Mesendoderm (in vitro differentiated cells): ENCODE measurements around the gene SH3GL1.

Experiments
- DNase-seq: peaks from one replicate; pipeline ENCODE4 v3.0.0; 2013
- H2AK5ac ChIP-seq: 2 replicates; pipeline ENCODE4 v1.6.1; 2013; ENCODE audit warnings: low read length, inconsistent platforms
- H2BK120ac ChIP-seq: 2 replicates; pipeline ENCODE4 v1.6.1; 2013; ENCODE audit warnings: low read depth, mild to moderate bottlenecking, low read length, moderate library complexity, mixed read lengths
- H2BK15ac ChIP-seq: replicated peaks from 2 replicates; pipeline ENCODE4 v1.6.1; 2013; ENCODE audit warnings: low read depth, mild to moderate bottlenecking, moderate library complexity
- H2BK5ac ChIP-seq: 2 replicates; pipeline ENCODE4 v1.6.1; 2013; ENCODE audit warnings: low read length, inconsistent platforms
- H3K18ac ChIP-seq: 2 replicates; pipeline ENCODE4 v1.6.1; 2013; ENCODE audit warnings: mild to moderate bottlenecking, low read length, mixed read lengths
- H3K23ac ChIP-seq: one replicate; pipeline ENCODE4 v1.6.1; 2013; ENCODE audit warnings: low read length
- H3K27ac ChIP-seq: 2 replicates; pipeline ENCODE4 v1.5.1; 2013; ENCODE audit warnings: low read depth, mild to moderate bottlenecking, inconsistent platforms, low read length, moderate library complexity
- H3K27me3 ChIP-seq: 2 replicates; pipeline ENCODE4 v1.6.1; 2013; ENCODE audit warnings: low read length, control low read depth, mild to moderate bottlenecking, inconsistent platforms; ENCODE audit not compliant: insufficient read depth, poor library complexity
- H3K36me3 ChIP-seq: 2 replicates; pipeline ENCODE4 v1.6.1; 2013; ENCODE audit warnings: low read length, inconsistent platforms; ENCODE audit not compliant: control insufficient read depth, insufficient read depth
- H3K4ac ChIP-seq: one replicate; pipeline ENCODE4 v1.6.1; 2013; ENCODE audit warnings: low read depth, mild to moderate bottlenecking, low read length, moderate library complexity
- H3K4me1 ChIP-seq: 2 replicates; pipeline ENCODE4 v1.6.1; 2013; ENCODE audit warnings: low read depth, low read length, inconsistent platforms; ENCODE audit not compliant: control insufficient read depth
- H3K4me2 ChIP-seq: 2 replicates; pipeline ENCODE4 v1.6.1; 2013; ENCODE audit warnings: low read length
- H3K4me3 ChIP-seq: 2 replicates; pipeline ENCODE4 v1.5.1; 2013; ENCODE audit warnings: mild to moderate bottlenecking, low read length
- H3K56ac ChIP-seq: one replicate; pipeline ENCODE4 v1.6.1; 2013; ENCODE audit warnings: low read length
- H3K79me1 ChIP-seq: 2 replicates; pipeline ENCODE4 v1.6.1; 2013; ENCODE audit warnings: low read length, inconsistent platforms
- H3K79me2 ChIP-seq: 2 replicates; pipeline ENCODE4 v1.6.1; 2013; ENCODE audit warnings: mild to moderate bottlenecking, low read length; ENCODE audit not compliant: control insufficient read depth, insufficient read depth
- H3K9ac ChIP-seq: 2 replicates; pipeline ENCODE4 v1.6.1; 2013; ENCODE audit warnings: low read length, inconsistent platforms
- H4K5ac ChIP-seq: one replicate; pipeline ENCODE4 v1.6.1; 2013; ENCODE audit warnings: low read length
- H4K8ac ChIP-seq: one replicate; pipeline ENCODE4 v1.6.1; 2013; ENCODE audit warnings: low read depth, mild to moderate bottlenecking, control low read depth, low read length, moderate library complexity
- WGBS: extraction: QIAGEN DNeasy Blood & Tissue Kit; methylation state at CpG from one replicate; pipeline ENCODE4 v1.1.7; 2013; ENCODE audit warnings: low lambda C conversion rate, missing lambda C conversion rate; ENCODE audit not compliant: insufficient coverage; ENCODE audit errors: extremely low coverage; 5-methylcytosine and 5-hydroxymethylcytosine counted together

SH3GL1 gene

GRCh38 chr19:4362101-4362828 lies 38.1 kb downstream of the SH3GL1 start:
- Histone ChIP-seq H3K4me1 (no peaks in the 10 kb centered on the region), H3K36me3 (peaks cover 8% of the 10 kb centered on the region), H2BK15ac (no peak overlapping the region), H3K27ac (no peak overlapping the region), H4K5ac (no peak overlapping the region), H3K4me2 (no peak overlapping the region), H3K9ac (no peak overlapping the region), H2AK5ac (no peak overlapping the region), H3K23ac (no peak overlapping the region), H3K4ac (no peak overlapping the region), H3K79me2 (no peaks in the 10 kb centered on the region), H3K4me3 (no peak overlapping the region), H3K56ac (no peak overlapping the region), H4K8ac (no peak overlapping the region), H3K79me1 (no peaks in the 10 kb centered on the region), H2BK120ac (no peak overlapping the region), H2BK5ac (no peak overlapping the region), H3K18ac (no peak overlapping the region), H3K27me3 (no peaks in the 10 kb centered on the region)
- WGBS = no CpG with 5 or more reads among the region's 32 CpGs
- no peak for DNase-seq

DNA sequence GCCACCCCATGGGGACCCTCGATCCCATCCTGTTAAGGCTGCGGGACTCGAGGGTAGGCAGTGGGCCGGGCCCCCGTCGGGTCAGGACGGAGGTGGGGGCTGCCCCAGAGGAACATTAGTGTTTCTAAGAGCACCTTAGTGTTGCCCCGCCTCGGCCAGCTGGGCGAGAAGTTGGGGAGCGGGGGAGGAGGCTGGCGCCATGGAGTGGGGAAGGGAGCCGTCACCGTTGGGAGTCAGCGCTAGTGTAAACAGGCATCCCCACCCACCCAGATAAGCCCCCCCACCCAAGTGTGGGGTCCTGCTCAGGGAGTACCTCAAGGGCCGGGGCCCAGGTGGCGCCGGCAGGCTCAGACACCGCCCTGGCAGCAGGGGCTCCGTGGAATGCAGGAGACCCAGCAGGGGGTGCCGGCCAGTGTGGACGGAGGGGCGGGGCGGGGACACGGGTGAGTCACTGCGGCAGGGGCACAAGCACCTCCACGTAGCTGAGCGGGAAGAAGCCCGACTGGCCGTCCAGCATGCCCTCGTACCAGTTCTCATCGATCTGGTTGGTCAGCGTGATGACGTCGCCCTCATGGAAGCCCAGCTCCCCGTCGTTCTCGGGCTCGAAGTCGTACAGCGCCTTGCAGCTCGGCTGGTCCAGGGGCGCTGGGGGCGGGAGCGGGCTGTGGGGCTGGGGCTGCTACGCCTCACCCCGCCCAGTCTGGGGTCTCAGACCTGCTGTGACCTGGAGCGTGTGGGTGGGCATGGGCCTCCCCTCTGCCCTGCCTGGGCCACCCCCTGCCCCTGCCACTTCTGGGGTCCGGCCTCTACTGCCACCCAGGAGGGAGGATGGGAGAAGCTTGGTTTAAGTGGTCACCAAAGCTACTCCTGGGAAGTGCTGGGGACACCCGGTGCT lies 38.9 kb downstream of the SH3GL1 start:
- Histone ChIP-seq H4K5ac (no peak overlapping the region), H3K79me1 (no peaks in the 10 kb centered on the region), H3K4ac (no peak overlapping the region), H2BK5ac (no peak overlapping the region), H3K4me2 (no peak overlapping the region), H2BK120ac (no peak overlapping the region), H3K56ac (peak overlapping the region; percentile 7), H3K4me1 (no peaks in the 10 kb centered on the region), H3K18ac (no peak overlapping the region), H3K79me2 (no peaks in the 10 kb centered on the region), H3K36me3 (peaks cover 8% of the 10 kb centered on the region), H3K27me3 (no peaks in the 10 kb centered on the region), H4K8ac (no peak overlapping the region), H3K9ac (no peak overlapping the region), H2BK15ac (no peak overlapping the region), H3K4me3 (no peak overlapping the region), H3K23ac (no peak overlapping the region), H3K27ac (no peak overlapping the region), H2AK5ac (no peak overlapping the region)
- WGBS = no CpG with 5 or more reads among the region's 50 CpGs
- peak; percentile 55 for DNase-seq

DNA sequence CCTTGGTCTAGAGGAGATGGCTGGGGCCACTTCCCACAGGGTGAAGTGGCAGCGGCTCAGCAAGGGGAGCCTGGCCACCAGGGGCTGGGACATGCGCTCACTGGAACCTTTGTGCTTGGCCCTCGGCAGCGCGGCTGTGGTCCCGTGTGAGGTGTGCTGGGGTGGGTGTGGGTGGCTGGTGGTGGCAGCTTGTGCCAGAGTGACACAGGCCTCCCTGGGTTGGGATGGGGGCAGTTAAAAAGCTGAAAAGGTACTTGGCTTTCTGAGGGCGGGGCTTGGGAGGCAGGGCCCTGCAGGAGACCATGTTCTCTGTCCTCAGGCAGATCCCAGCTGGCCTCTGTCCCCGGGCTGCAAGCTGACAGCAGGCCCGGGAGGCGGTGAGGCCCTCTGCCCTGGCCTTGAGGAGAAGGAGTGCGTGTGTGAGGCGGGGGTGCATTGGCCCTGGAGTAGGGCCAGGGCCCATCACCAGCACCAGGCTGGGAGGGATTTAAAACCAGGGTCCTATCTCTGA lies 39.7 kb downstream of the SH3GL1 start:
- H2BK15ac ChIP-seq = no peak overlapping the region
- peak overlapping the region; percentile 42 for H3K56ac ChIP-seq
- H2BK5ac ChIP-seq = no peak overlapping the region
- no peak overlapping the region for H4K8ac ChIP-seq
- H3K9ac ChIP-seq = no peak overlapping the region
- no peak overlapping the region for H4K5ac ChIP-seq
- no peak overlapping the region for H3K4me3 ChIP-seq
- H3K18ac ChIP-seq = no peak overlapping the region
- H3K27ac ChIP-seq = no peak overlapping the region
- peak; percentile 42 for DNase-seq
- no CpG with 5 or more reads among the region's 12 CpGs for WGBS
- no peak overlapping the region for H2AK5ac ChIP-seq
- H3K27me3 ChIP-seq = no peaks in the 10 kb centered on the region
- no peak overlapping the region for H3K4me2 ChIP-seq
- no peak overlapping the region for H3K4ac ChIP-seq
- H3K36me3 ChIP-seq = peaks cover 7% of the 10 kb centered on the region
- no peaks in the 10 kb centered on the region for H3K79me2 ChIP-seq
- H3K23ac ChIP-seq = no peak overlapping the region
- H2BK120ac ChIP-seq = no peak overlapping the region
- no peaks in the 10 kb centered on the region for H3K4me1 ChIP-seq
- H3K79me1 ChIP-seq = no peaks in the 10 kb centered on the region

- no peak overlapping the region for H2BK5ac ChIP-seq
- H3K79me1 ChIP-seq = no peaks in the 10 kb centered on the region
- no CpG with 5 or more reads among the region's 9 CpGs for WGBS
- no peak overlapping the region for H3K18ac ChIP-seq
- no peaks in the 10 kb centered on the region for H3K27me3 ChIP-seq
- no peak overlapping the region for H3K4ac ChIP-seq
- no peak overlapping the region for H3K4me3 ChIP-seq
- no peak overlapping the region for H3K23ac ChIP-seq
- H3K79me2 ChIP-seq = no peaks in the 10 kb centered on the region
- no peak overlapping the region for H2BK15ac ChIP-seq
- H3K9ac ChIP-seq = no peak overlapping the region
- DNase-seq = no peak
- H2BK120ac ChIP-seq = no peak overlapping the region
- no peak overlapping the region for H3K4me2 ChIP-seq
- no peak overlapping the region for H4K5ac ChIP-seq
- no peaks in the 10 kb centered on the region for H3K4me1 ChIP-seq
- no peak overlapping the region for H2AK5ac ChIP-seq
- no peak overlapping the region for H3K27ac ChIP-seq
- no peak overlapping the region for H3K56ac ChIP-seq
- H3K36me3 ChIP-seq = peaks cover 7% of the 10 kb centered on the region
- H4K8ac ChIP-seq = no peak overlapping the region
Observed at GRCh38 chr19:4360081-4360569, 40.2 kb downstream of the SH3GL1 start.

DNA sequence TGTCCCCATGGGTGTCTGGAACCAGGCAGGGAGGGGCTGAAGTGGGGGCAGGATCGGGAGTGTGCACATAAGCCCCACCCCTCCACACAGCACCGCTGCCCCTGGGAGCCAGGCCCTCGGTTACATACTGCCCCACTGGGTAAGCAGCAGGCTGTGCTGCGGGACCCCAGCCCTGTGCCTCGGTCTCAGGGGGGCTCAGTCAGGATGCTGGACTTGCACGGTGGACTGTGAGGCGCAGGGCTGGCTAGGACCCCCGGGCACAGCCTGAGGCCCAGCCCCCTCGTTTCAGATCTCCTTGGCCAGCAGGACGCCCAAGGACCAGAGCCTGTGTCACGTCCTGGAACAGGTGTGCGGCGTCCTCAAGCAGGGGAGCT lies 40.7 kb downstream of the SH3GL1 start:
- no peak overlapping the region for H3K27ac ChIP-seq
- H3K4me2 ChIP-seq = no peak overlapping the region
- no peak overlapping the region for H2BK120ac ChIP-seq
- H2BK5ac ChIP-seq = no peak overlapping the region
- H3K4me1 ChIP-seq = no peaks in the 10 kb centered on the region
- no peak overlapping the region for H2AK5ac ChIP-seq
- no peak overlapping the region for H3K23ac ChIP-seq
- H3K36me3 ChIP-seq = peaks cover 7% of the 10 kb centered on the region
- no peak overlapping the region for H3K4me3 ChIP-seq
- H3K4ac ChIP-seq = no peak overlapping the region
- DNase-seq = no peak
- no peak overlapping the region for H3K9ac ChIP-seq
- H4K8ac ChIP-seq = no peak overlapping the region
- H2BK15ac ChIP-seq = no peak overlapping the region
- no peaks in the 10 kb centered on the region for H3K79me2 ChIP-seq
- no peaks in the 10 kb centered on the region for H3K79me1 ChIP-seq
- no peak overlapping the region for H3K56ac ChIP-seq
- no peak overlapping the region for H3K18ac ChIP-seq
- no peak overlapping the region for H4K5ac ChIP-seq
- H3K27me3 ChIP-seq = no peaks in the 10 kb centered on the region
- WGBS = no CpG with 5 or more reads among the region's 13 CpGs
